ENCODE measurements around the gene SLC29A4. TPM values are rescaled to one million over a fixed set of nuclear protein-coding genes. Genes with fewer than 3 reads are reported as not detected.

The SLC29A4 gene
- polyA plus RNA-seq, 1 donor = 22.7 TPM

GRCh38 chr7:5343884-5344283 lies 61.1 kb downstream of the SLC29A4 start:
- Histone ChIP-seq H3K27ac (ENCODE audit: low read length) (no peak overlapping the region), H3K36me3 (ENCODE audit: control insufficient read depth, insufficient read depth, low read length) (peaks cover 78% of the 10 kb centered on the region), H3K27me3 (ENCODE audit: control insufficient read depth, insufficient read depth, low read length) (no peaks in the 10 kb centered on the region), H3K4me3 (ENCODE audit: low read length) (no peak overlapping the region), H3K9me3 (ENCODE audit: control insufficient read depth, low read depth, low read length) (peaks cover 15% of the 10 kb centered on the region), H3K4me1 (ENCODE audit: control insufficient read depth, insufficient read depth, low read length) (no peaks in the 10 kb centered on the region)
- DNase-seq = no peak
- no CpG with 5 or more reads among the region's 2 CpGs for whole genome bisulfite sequencing (ENCODE audit: insufficient coverage, low lambda C conversion rate)

- WGBS (ENCODE audit: insufficient coverage, low lambda C conversion rate) = no CpG with 5 or more reads among the region's 4 CpGs
Measured at GRCh38 chr7:5344342-5344741, 61.6 kb downstream of the SLC29A4 start.

DNA sequence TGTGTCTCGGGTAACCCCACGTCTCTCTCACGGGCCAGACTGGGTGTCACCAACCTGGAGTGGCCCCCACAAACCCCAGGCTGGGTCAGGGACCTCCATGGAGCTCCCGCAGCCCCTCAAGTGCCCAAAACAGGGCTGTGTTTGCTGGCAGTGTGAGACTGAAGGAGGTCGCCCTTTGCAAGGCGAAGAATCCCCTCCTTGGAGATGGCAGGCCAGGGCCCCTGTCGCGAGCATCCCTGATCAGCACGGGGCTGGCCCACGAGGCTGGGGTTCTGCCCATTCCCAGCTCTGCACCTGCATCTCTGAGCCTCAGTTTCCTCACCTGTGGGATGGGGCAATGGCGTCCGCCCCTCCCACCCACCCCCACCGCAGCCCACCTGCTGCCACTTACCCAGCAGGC lies 62.4 kb downstream of the SLC29A4 start:
- WGBS (ENCODE audit: insufficient coverage, low lambda C conversion rate) = no CpG with 5 or more reads among the region's 13 CpGs
- H3K4me1 ChIP-seq (ENCODE audit: control insufficient read depth, insufficient read depth, low read length) = no peaks in the 10 kb centered on the region
- H3K27me3 ChIP-seq (ENCODE audit: control insufficient read depth, insufficient read depth, low read length) = no peaks in the 10 kb centered on the region
- H3K9me3 ChIP-seq (ENCODE audit: control insufficient read depth, low read depth, low read length) = peaks cover 15% of the 10 kb centered on the region
- no peak overlapping the region for H3K27ac ChIP-seq (ENCODE audit: low read length)
- H3K36me3 ChIP-seq (ENCODE audit: control insufficient read depth, insufficient read depth, low read length) = peaks cover 72% of the 10 kb centered on the region
- no peak for DNase-seq
- no peak overlapping the region for H3K4me3 ChIP-seq (ENCODE audit: low read length)

More at GRCh38 chr7:5344342-5344741, 61.6 kb downstream of the SLC29A4 start:
- no peaks in the 10 kb centered on the region for H3K4me1 ChIP-seq (ENCODE audit: control insufficient read depth, insufficient read depth, low read length)
- no peak for DNase-seq
- peaks cover 15% of the 10 kb centered on the region for H3K9me3 ChIP-seq (ENCODE audit: control insufficient read depth, low read depth, low read length)
- H3K4me3 ChIP-seq (ENCODE audit: low read length) = no peak overlapping the region
- no peaks in the 10 kb centered on the region for H3K27me3 ChIP-seq (ENCODE audit: control insufficient read depth, insufficient read depth, low read length)
- H3K27ac ChIP-seq (ENCODE audit: low read length) = no peak overlapping the region
- H3K36me3 ChIP-seq (ENCODE audit: control insufficient read depth, insufficient read depth, low read length) = peaks cover 77% of the 10 kb centered on the region

- WGBS (ENCODE audit: insufficient coverage, low lambda C conversion rate) = no CpG with 5 or more reads among the region's 21 CpGs
- H3K36me3 ChIP-seq (ENCODE audit: control insufficient read depth, insufficient read depth, low read length) = peaks cover 74% of the 10 kb centered on the region
Measured at GRCh38 chr7:5345671-5346070, 62.9 kb downstream of the SLC29A4 start.

GRCh38 chr7:5348134-5349004 lies 65.6 kb downstream of the SLC29A4 start:
- Histone ChIP-seq H3K36me3 (ENCODE audit: control insufficient read depth, insufficient read depth, low read length) (peaks cover 76% of the 10 kb centered on the region), H3K4me3 (ENCODE audit: low read length) (no peak overlapping the region), H3K9me3 (ENCODE audit: control insufficient read depth, low read depth, low read length) (peaks cover 15% of the 10 kb centered on the region), H3K27ac (ENCODE audit: low read length) (no peak overlapping the region), H3K27me3 (ENCODE audit: control insufficient read depth, insufficient read depth, low read length) (no peaks in the 10 kb centered on the region), H3K4me1 (ENCODE audit: control insufficient read depth, insufficient read depth, low read length) (peaks cover 5% of the 10 kb centered on the region)
- DNase-seq = no peak
- WGBS (ENCODE audit: insufficient coverage, low lambda C conversion rate) = no CpG with 5 or more reads among the region's 21 CpGs

More at GRCh38 chr7:5345671-5346070, 62.9 kb downstream of the SLC29A4 start:
- no peak overlapping the region for H3K4me3 ChIP-seq (ENCODE audit: low read length)
- DNase-seq = no peak
- H3K27ac ChIP-seq (ENCODE audit: low read length) = no peak overlapping the region
- H3K9me3 ChIP-seq (ENCODE audit: control insufficient read depth, low read depth, low read length) = peaks cover 15% of the 10 kb centered on the region
- H3K27me3 ChIP-seq (ENCODE audit: control insufficient read depth, insufficient read depth, low read length) = no peaks in the 10 kb centered on the region
- H3K4me1 ChIP-seq (ENCODE audit: control insufficient read depth, insufficient read depth, low read length) = no peaks in the 10 kb centered on the region

GRCh38 chr7:5349005-5349380 lies 66.2 kb downstream of the SLC29A4 start:
- Histone ChIP-seq H3K4me3 (ENCODE audit: low read length) (no peak overlapping the region), H3K9me3 (ENCODE audit: control insufficient read depth, low read depth, low read length) (peaks cover 15% of the 10 kb centered on the region), H3K36me3 (ENCODE audit: control insufficient read depth, insufficient read depth, low read length) (peaks cover 69% of the 10 kb centered on the region), H3K27ac (ENCODE audit: low read length) (no peak overlapping the region), H3K4me1 (ENCODE audit: control insufficient read depth, insufficient read depth, low read length) (peaks cover 11% of the 10 kb centered on the region), H3K27me3 (ENCODE audit: control insufficient read depth, insufficient read depth, low read length) (no peaks in the 10 kb centered on the region)
- no CpG with 5 or more reads among the region's 17 CpGs for WGBS (ENCODE audit: insufficient coverage, low lambda C conversion rate)
- DNase-seq = no peak

DNA sequence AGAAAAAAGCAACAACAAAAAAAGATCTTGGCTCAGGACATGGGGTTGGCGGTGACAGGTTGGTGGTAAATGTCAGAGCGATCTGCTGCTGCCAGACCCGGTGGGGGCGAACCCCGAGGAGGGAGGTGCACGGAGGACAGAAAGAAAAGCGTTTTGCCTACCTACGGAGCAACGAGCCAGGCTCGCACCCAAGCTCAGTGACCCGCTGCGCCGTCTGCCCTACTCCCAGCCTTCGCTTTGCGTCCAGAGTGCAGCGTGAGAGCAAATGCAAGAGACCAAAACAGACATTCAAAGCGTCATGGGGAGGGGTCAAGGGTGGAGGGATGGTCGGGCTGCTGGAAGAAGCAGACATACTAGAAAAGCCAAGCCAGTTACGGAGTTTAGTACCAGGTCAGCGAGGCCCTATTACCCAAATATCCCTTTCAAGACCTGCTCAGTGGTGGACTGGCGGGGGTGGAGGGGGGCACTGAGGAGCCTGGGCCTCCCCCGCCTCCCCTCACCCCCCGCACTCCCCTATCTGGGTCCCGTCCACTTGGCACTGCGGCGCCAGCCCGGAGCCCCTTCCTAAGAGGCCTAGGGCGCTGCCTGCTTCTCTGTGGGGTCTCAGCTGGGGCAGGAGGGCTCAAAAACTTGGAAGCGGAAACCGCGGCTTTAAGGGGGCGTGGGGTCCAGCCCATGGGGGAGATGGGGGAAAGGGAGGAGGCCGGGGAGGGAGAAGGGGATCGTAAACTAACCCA lies 66.9 kb downstream of the SLC29A4 start:
- peaks cover 9% of the 10 kb centered on the region for H3K9me3 ChIP-seq (ENCODE audit: control insufficient read depth, low read depth, low read length)
- no CpG with 5 or more reads among the region's 34 CpGs for WGBS (ENCODE audit: insufficient coverage, low lambda C conversion rate)
- H3K36me3 ChIP-seq (ENCODE audit: control insufficient read depth, insufficient read depth, low read length) = peaks cover 63% of the 10 kb centered on the region
- no peaks in the 10 kb centered on the region for H3K27me3 ChIP-seq (ENCODE audit: control insufficient read depth, insufficient read depth, low read length)
- no peak overlapping the region for H3K4me3 ChIP-seq (ENCODE audit: low read length)
- no peak overlapping the region for H3K27ac ChIP-seq (ENCODE audit: low read length)
- peaks cover 17% of the 10 kb centered on the region for H3K4me1 ChIP-seq (ENCODE audit: control insufficient read depth, insufficient read depth, low read length)
- no peak for DNase-seq

DNA sequence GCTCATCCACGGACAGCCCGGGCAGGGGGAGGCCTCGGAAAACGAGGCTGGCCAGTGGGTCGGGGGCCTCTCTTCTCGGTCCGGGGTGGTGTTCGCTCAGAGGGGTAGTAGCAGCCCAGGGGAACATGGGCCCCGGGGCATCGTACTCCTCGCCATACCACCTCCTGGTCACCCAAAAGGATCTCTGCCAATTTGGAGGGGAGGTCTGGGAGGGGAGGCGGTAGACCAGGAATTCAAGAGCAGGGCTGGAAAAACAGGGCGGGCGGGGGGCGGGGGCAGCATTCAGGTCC lies 67.4 kb downstream of the SLC29A4 start:
- Histone ChIP-seq H3K27ac (ENCODE audit: low read length) (no peak overlapping the region), H3K4me1 (ENCODE audit: control insufficient read depth, insufficient read depth, low read length) (peaks cover 21% of the 10 kb centered on the region)

DNA sequence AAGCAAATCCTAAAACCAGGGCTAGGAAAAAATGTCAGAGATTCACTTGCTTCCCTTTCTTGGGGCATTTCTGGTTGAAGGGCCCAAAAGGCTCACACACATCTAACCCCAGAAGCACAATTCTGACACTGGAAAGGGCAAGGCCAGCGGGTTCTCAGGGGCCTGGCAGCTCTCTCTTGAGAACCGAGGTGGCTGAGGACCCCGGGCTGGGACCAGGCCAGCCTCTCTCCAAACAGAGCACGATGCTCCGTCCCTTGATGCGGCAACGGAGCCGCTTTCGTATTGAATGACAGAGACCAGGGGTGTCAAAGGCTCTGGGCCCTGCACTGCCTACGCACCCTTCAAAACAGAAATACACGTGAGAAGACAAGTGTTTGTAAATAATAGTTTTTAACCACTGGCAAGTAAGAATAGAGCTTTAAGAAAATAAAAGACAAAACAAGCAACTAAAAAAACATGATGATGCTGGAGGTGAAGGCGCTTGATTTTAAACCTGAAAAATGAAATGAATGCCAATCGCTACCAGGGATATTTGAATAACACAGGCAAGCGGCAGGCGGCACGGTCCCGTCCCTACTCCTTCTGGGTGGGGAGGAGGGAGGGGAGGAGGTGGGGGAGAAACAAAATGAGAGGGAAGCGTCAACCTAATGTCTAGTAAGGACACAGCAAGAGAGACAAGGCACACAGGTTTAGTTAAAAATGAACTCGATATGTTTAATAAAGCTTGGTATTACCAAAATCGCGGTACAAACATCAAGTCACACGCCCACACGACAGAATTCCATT lies 68.0 kb downstream of the SLC29A4 start:
- Histone ChIP-seq H3K27me3 (ENCODE audit: control insufficient read depth, insufficient read depth, low read length) (no peaks in the 10 kb centered on the region), H3K27ac (ENCODE audit: low read length) (no peak overlapping the region), H3K4me1 (ENCODE audit: control insufficient read depth, insufficient read depth, low read length) (peaks cover 26% of the 10 kb centered on the region), H3K4me3 (ENCODE audit: low read length) (no peak overlapping the region), H3K36me3 (ENCODE audit: control insufficient read depth, insufficient read depth, low read length) (peaks cover 59% of the 10 kb centered on the region), H3K9me3 (ENCODE audit: control insufficient read depth, low read depth, low read length) (peaks cover 4% of the 10 kb centered on the region)
- no peak for DNase-seq
- WGBS (ENCODE audit: insufficient coverage, low lambda C conversion rate) = 87% methylated on average over 3 of the region's 23 CpGs

More for the DNA sequence above, 67.4 kb downstream of the SLC29A4 start:
- Histone ChIP-seq H3K4me3 (ENCODE audit: low read length) (no peak overlapping the region), H3K27me3 (ENCODE audit: control insufficient read depth, insufficient read depth, low read length) (no peaks in the 10 kb centered on the region), H3K36me3 (ENCODE audit: control insufficient read depth, insufficient read depth, low read length) (peaks cover 58% of the 10 kb centered on the region), H3K9me3 (ENCODE audit: control insufficient read depth, low read depth, low read length) (peaks cover 8% of the 10 kb centered on the region)
- WGBS (ENCODE audit: insufficient coverage, low lambda C conversion rate) = no CpG with 5 or more reads among the region's 15 CpGs
- DNase-seq = no peak

Data from large intestine (tissue), 3 donors.